SK-N-SH treated with all-trans-retinoic acid at 6 μM for 48 hours (cell line): ENCODE measurements around the gene KYAT1.
A peak's percentile ranks its signal among the peaks of the same experiment; 100 is the strongest.

Source experiments
- ATAC-seq: fragments of 200-7000 bp; cut with Tn5 transposase; 3 replicates; pipeline ENCODE4 v1.9.1; 2020; ENCODE audit warnings: mild to moderate bottlenecking, moderate library complexity
- CREB5 ChIP-seq: fragments of 250-450 bp; sonication (Bioruptor Pico); IDR thresholded peaks from 2 replicates; pipeline ENCODE4 v1.5.1; 2020; ENCODE audit warnings: low read depth, mild to moderate bottlenecking, moderate library complexity
- CSDC2 ChIP-seq: fragments of 250-450 bp; sonication (Bioruptor Pico); IDR thresholded peaks from 2 replicates; pipeline ENCODE4 v1.5.0; 2020; ENCODE audit warnings: mild to moderate bottlenecking, moderate library complexity
- CSRNP3 ChIP-seq: fragments of 250-450 bp; sonication (Bioruptor Pico); IDR thresholded peaks from 2 replicates; pipeline ENCODE4 v1.5.1; 2021; ENCODE audit warnings: mild to moderate bottlenecking, moderate library complexity
- ESRRG ChIP-seq: fragments of 250-450 bp; sonication (Bioruptor Pico); IDR thresholded peaks from 2 replicates; pipeline ENCODE4 v1.6.1; 2021; ENCODE audit warnings: mild to moderate bottlenecking
- GLIS3 ChIP-seq: fragments of 250-450 bp; sonication (Bioruptor Pico); IDR thresholded peaks from 2 replicates; pipeline ENCODE4 v1.5.0; 2020; ENCODE audit warnings: mild to moderate bottlenecking, moderate library complexity
- ISL1 ChIP-seq: fragments of 250-450 bp; sonication (Bioruptor Pico); IDR thresholded peaks from 2 replicates; pipeline ENCODE4 v2.1.2; 2022; ENCODE audit warnings: mild to moderate bottlenecking, moderate library complexity
- POU6F1 ChIP-seq: fragments of 250-450 bp; sonication (Bioruptor Pico); IDR thresholded peaks from 2 replicates; pipeline ENCODE4 v1.8.0; 2021; ENCODE audit warnings: low read depth, mild to moderate bottlenecking, moderate library complexity, borderline replicate concordance
- PPARA ChIP-seq: fragments of 250-450 bp; sonication (Bioruptor Pico); IDR thresholded peaks from 2 replicates; pipeline ENCODE4 v1.5.0; 2020; ENCODE audit warnings: mild to moderate bottlenecking, borderline replicate concordance
- RARB ChIP-seq: fragments of 250-450 bp; sonication (Bioruptor Pico); IDR thresholded peaks from 2 replicates; pipeline ENCODE4 v1.8.0; 2021; ENCODE audit warnings: mild to moderate bottlenecking, moderate library complexity
- TCF4 ChIP-seq: fragments of 250-450 bp; sonication (Bioruptor Pico); IDR thresholded peaks from 2 replicates; pipeline ENCODE4 v1.8.0; 2021; ENCODE audit warnings: mild to moderate bottlenecking, moderate library complexity, borderline replicate concordance
- TOX ChIP-seq: fragments of 250-450 bp; sonication (Bioruptor Pico); IDR thresholded peaks from 2 replicates; pipeline ENCODE4 v1.8.0; 2021; ENCODE audit warnings: mild to moderate bottlenecking, moderate library complexity, borderline replicate concordance
- TSHZ2 ChIP-seq: fragments of 250-450 bp; sonication (Bioruptor Pico); IDR thresholded peaks from 2 replicates; pipeline ENCODE4 v1.5.0; 2020; ENCODE audit warnings: mild to moderate bottlenecking, moderate library complexity
- ZC3H10 ChIP-seq: fragments of 250-450 bp; sonication (Bioruptor Pico); IDR thresholded peaks from 2 replicates; pipeline ENCODE4 v1.5.1; 2021; ENCODE audit warnings: mild to moderate bottlenecking, moderate library complexity
- ZFP3 ChIP-seq: fragments of 250-450 bp; sonication (Bioruptor Pico); IDR thresholded peaks from 2 replicates; pipeline ENCODE4 v1.5.0; 2020; ENCODE audit warnings: mild to moderate bottlenecking, moderate library complexity
- ZFP30 ChIP-seq: fragments of 450-650 bp; formaldehyde crosslinking; IDR thresholded peaks from 2 replicates; pipeline ENCODE4 v1.5.0; 2022; ENCODE audit warnings: mild to moderate bottlenecking, moderate library complexity
- ZNF565 ChIP-seq: fragments of 450-650 bp; formaldehyde crosslinking; conservative IDR thresholded peaks from 2 replicates; pipeline ENCODE4 v1.5.0; 2020; ENCODE audit warnings: low read depth, mild to moderate bottlenecking, moderate library complexity
- ZNF8 ChIP-seq: fragments of 450-650 bp; formaldehyde crosslinking; IDR thresholded peaks from 2 replicates; pipeline ENCODE4 v1.5.0; 2020; ENCODE audit warnings: mild to moderate bottlenecking, moderate library complexity

The KYAT1 gene

GRCh38 chr9:128820665-128821583, 60.8 kb downstream of the KYAT1 start:
- TF ChIP-seq PPARA (no peak), ZFP30 (CRISPR knock-in tag) (no peak), ZFP3 (CRISPR knock-in tag) (no peak), ISL1 (CRISPR knock-in tag) (no peak)
- ATAC-seq: no peak

- peak; percentile 74 for ATAC-seq
- TF ChIP-seq ZNF8 (CRISPR knock-in tag) (no peak), TCF4 (peak; percentile 62; the same call in 1 of the 2 replicates)
These were observed 61.8 kb downstream of the KYAT1 start for GRCh38 chr9:128819716-128820664.

GRCh38 chr9:128818839-128819715, 62.7 kb downstream of the KYAT1 start:
- TF ChIP-seq CREB5 (no peak), ZFP30 (CRISPR knock-in tag) (no peak)
- peak; percentile 8 for ATAC-seq

- TF ChIP-seq PPARA: no peak
- TF ChIP-seq ZFP30 (CRISPR knock-in tag): no peak
- no peak for TF ChIP-seq ESRRG (CRISPR knock-in tag)
- no peak for TF ChIP-seq RARB
- no peak for TF ChIP-seq TSHZ2 (CRISPR knock-in tag)
- no peak for TF ChIP-seq TOX (CRISPR knock-in tag)
- no peak for TF ChIP-seq TCF4
- TF ChIP-seq ISL1 (CRISPR knock-in tag): no peak
- no peak for TF ChIP-seq CSRNP3 (CRISPR knock-in tag)
- no peak for TF ChIP-seq ZFP3 (CRISPR knock-in tag)
- no peak for TF ChIP-seq ZNF565 (CRISPR knock-in tag)
- TF ChIP-seq CREB5: no peak
- TF ChIP-seq ZC3H10 (CRISPR knock-in tag): no peak
- no peak for TF ChIP-seq CSDC2 (CRISPR knock-in tag)
- no peak for TF ChIP-seq POU6F1 (CRISPR knock-in tag)
- TF ChIP-seq GLIS3 (CRISPR knock-in tag): no peak
- peak; percentile 85 for ATAC-seq
These were observed 63.5 kb downstream of the KYAT1 start, which contains the start of gene ENDOG for GRCh38 chr9:128818099-128818838. Gene ENDOG, plus strand, starts transcription at chr9:128818500. Its CDS starts 185 bp downstream, at chr9:128818685.
